Vagina (tissue), 2 donors: ENCODE measurements around the gene VEZT.

Experiments
- CTCF ChIP-seq, 3 experiments: fragments of 450-650 bp in 2 of 3; fragments of 200-600 bp in 1 of 3; sonication (generic) in 1 of 3; IDR thresholded peaks; one replicate each; pipeline ENCODE4 v1.5.1; 2017 to 2019; ENCODE audit warnings: antibody characterized with exemption in 3 of 3, mild to moderate bottlenecking in 2 of 3, moderate library complexity in 2 of 3
- POLR2AphosphoS5 ChIP-seq, 2 donors: sonication (generic); formaldehyde crosslinking; IDR thresholded peaks; one replicate each; pipeline ENCODE4 v1.9.0; 2017; ENCODE audit warnings: antibody characterized with exemption in 2 of 2, mild to moderate bottlenecking in 2 of 2, low read depth in 1 of 2; ENCODE audit not compliant: insufficient read depth in 1 of 2

- TF ChIP-seq CTCF (IDR thresholded peaks at IDR 0.05) (no peak), POLR2AphosphoS5 (IDR thresholded peaks at IDR 0.05; ENCODE audit: insufficient read depth in 1 of 2, low read depth in 1 of 2) (peak in 1 of 2 donors; percentile 7)
Measured at GRCh38 chr12:95202691-95203486, 14.7 kb upstream of the VEZT start.
